GM12873 (cell line): ENCODE results near the gene MRTFA.

ENCODE experiments used
- TF ChIP-seq, protein P1 (sequence below): IDR thresholded peaks from 2 replicates; pipeline ENCODE4 v1.5.1; 2012; ENCODE audit warnings: low read depth, mild to moderate bottlenecking, moderate library complexity, low read length, control low read depth; ENCODE audit not compliant: insufficient read depth; ENCODE audit errors: missing control alignments

MRTFA gene

GRCh38 chr22:40606306-40606705 is 30.2 kb downstream of the MRTFA start:
- TF ChIP-seq, protein P1, sequence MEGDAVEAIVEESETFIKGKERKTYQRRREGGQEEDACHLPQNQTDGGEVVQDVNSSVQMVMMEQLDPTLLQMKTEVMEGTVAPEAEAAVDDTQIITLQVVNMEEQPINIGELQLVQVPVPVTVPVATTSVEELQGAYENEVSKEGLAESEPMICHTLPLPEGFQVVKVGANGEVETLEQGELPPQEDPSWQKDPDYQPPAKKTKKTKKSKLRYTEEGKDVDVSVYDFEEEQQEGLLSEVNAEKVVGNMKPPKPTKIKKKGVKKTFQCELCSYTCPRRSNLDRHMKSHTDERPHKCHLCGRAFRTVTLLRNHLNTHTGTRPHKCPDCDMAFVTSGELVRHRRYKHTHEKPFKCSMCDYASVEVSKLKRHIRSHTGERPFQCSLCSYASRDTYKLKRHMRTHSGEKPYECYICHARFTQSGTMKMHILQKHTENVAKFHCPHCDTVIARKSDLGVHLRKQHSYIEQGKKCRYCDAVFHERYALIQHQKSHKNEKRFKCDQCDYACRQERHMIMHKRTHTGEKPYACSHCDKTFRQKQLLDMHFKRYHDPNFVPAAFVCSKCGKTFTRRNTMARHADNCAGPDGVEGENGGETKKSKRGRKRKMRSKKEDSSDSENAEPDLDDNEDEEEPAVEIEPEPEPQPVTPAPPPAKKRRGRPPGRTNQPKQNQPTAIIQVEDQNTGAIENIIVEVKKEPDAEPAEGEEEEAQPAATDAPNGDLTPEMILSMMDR = no peak

- TF ChIP-seq, protein P1 = no peak
These were observed 30.8 kb downstream of the MRTFA start for GRCh38 chr22:40605761-40606160.

DNA sequence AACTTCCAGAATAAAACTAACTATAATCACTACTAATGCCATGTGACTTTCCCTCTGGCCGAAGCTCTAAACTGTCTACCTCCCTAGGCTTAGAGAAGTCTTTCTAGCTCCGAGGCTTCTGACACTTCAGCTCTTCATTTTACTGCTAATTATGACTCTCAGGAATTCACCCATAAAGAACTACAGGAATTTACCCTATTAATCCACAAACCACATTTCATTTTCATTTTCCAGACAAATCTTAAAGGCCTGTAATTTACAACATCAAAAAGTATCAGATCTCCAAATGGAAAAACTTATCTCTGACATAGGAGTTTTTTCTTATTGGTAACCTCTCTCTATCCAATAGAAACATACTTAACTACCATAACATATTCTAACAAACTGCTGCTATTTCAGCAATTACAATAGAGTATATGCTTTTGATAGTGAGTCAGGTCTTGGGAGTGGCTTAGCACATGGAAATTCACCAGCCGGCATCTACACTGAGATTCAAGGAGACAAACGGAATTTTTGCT is 33.4 kb downstream of the MRTFA start:
- TF ChIP-seq, protein P1 = no peak

DNA sequence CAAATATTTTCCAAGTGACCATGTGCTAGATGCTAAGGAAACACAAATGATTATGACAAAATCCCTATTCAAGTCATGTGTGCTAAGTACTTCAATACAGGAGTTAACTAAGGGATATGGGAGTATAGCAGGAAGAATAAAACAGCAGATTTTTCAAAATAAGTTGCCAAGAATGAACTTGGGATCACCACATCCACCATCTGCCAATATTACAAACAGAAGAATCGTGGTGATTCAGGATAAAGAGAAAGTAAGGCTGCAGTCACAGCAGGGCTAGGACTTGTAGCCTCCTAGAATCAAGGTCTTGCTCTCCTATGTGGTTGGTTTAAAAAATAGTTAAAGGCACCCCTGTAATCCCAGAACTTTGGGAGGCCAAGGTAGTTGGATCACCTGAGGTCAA is 34.3 kb downstream of the MRTFA start:
- TF ChIP-seq, protein P1 = no peak

DNA sequence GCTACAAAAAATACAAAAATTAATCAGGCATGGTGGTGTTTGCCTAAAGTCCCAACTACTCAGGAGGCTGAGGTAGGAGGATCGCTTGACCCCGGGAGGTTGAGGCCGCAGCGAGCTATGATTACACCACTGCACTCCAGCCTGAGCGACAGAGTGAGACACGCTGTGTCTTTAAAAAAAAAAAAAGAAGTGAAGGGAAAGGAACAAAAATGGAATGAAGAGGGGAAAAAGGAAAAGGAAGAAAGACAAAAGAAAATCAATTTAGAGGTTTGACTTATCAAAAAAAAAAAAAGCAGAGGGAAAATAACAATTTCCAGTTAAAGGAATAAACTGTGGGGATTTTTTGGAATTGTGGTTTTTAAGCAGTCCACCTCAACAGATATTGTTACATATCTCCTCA is 36.8 kb downstream of the MRTFA start:
- TF ChIP-seq, protein P1 = no peak

DNA sequence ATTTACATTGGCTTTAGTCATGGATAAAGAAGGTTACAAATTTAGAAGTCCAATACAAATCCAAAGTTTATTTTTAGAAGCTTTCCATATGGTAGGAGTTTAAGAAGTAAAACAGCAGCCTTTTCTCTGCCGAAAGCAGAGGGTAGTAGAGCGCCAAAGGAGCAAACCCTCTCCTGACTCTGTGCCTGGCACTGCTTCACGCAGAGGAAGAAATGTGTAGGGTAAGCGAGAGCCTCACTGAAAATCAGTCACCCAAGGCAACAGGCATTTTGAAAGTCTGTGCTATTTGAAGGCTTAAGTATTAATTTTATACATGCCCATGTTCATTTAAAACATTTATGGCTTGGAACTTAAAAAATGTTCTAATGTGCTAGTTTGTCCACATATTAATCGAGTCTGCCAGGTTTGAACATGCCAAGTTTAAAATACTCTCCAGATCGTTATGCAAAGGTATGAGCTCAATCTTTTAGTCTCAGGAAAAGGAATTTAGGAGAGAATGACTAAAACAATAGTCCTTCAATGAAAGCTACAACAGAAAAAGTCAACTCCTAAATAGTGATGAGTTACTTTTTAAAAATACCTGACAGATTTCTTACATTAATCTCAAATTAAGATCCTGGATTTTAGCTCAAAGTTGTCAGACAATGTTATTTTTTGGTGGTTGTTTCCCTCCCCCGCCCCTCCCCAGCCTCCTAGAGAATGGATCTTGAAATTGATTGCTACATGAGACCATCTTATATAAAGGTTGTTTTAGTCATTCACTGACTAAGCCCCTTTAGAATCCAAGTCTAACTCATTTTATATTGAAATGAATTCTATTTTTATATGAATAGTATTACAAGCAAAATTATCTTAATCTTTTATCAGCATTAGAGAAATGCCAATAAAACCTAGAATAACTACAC is 38.7 kb downstream of the MRTFA start:
- TF ChIP-seq, protein P1 = no peak

DNA sequence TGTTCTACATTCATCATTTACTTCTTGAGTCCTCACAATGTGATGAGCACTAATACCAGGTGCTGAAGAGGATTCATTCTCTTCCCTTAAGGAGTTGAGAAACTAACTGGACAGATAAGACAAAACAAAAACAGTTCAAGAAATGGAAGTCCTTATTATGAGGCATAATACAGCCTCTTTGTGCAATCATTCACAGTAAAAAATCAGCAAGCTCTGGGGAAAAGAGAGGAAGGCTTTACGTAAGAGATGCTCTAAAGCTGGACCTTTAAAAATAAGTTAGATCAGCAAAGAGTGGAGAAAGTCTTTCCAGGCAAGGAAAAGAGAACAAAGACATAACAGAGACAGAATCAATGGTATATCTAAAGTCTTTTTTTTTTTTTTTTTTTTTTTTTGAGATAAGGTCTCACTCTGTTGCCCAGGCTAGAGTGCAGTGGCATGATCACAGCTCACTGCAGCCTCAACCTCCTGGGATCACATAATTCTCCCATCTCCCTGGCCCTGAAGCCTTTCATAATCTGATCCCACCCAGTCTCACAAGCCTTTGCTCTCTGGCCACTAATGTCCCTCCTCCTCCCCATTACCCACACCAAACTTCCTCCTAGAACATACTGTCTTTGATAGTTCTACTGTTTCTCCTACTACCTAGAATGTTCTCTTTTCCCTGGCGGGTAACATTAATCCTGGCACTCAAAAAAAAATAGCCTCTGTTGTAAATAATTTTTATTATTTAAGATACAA is 40.9 kb downstream of the MRTFA start:
- TF ChIP-seq, protein P1 = no peak
